ENCODE results near the gene AUTS2.

GRCh38 chr7:70723339-70723738, 1125.1 kb downstream of the AUTS2 start:
- no peak for TF ChIP-seq CTBP1 (IDR thresholded peaks at IDR 0.05; ENCODE audit: borderline replicate concordance)
- no peak for TF ChIP-seq ARNT (IDR thresholded peaks at IDR 0.05)
- no peak for TF ChIP-seq FOXM1 (IDR thresholded peaks at IDR 0.05; ENCODE audit: borderline replicate concordance)
- TF ChIP-seq FOXA1 (IDR thresholded peaks at IDR 0.05) = no peak
